HG03039 (cell line): ENCODE measurements around the gene CPNE8.

Source experiments
- ATAC-seq: cut with Tn5 transposase; IDR thresholded peaks from one replicate; pipeline ENCODE4 v1.9.1; 2021; ENCODE audit warnings: mild to moderate bottlenecking, moderate library complexity; ENCODE audit not compliant: unreplicated experiment

CPNE8 gene

GRCh38 chr12:38653650-38654049 lies 251.7 kb downstream of the CPNE8 start:
- ATAC-seq, result no peak

GRCh38 chr12:38648813-38649212 lies 256.6 kb downstream of the CPNE8 start:
- no peak for ATAC-seq

- no peak for ATAC-seq
These were observed 259.2 kb downstream of the CPNE8 start for GRCh38 chr12:38646146-38646545.

- no peak for ATAC-seq
These were observed 265.8 kb downstream of the CPNE8 start for GRCh38 chr12:38639625-38640024.

- no peak for ATAC-seq
These were observed 267.0 kb downstream of the CPNE8 start for GRCh38 chr12:38638401-38638800.

- ATAC-seq, result no peak
These were observed 271.9 kb downstream of the CPNE8 start for GRCh38 chr12:38633511-38633910.

- ATAC-seq, result no peak
These were observed 276.3 kb downstream of the CPNE8 start for GRCh38 chr12:38629064-38629463.

- no peak for ATAC-seq
These were observed 277.1 kb downstream of the CPNE8 start for GRCh38 chr12:38628288-38628687.

- no peak for ATAC-seq
These were observed 280.1 kb downstream of the CPNE8 start for GRCh38 chr12:38625306-38625705.

GRCh38 chr12:38614171-38614570 lies 291.2 kb downstream of the CPNE8 start:
- ATAC-seq, result no peak

- ATAC-seq, result no peak
These were observed 294.5 kb downstream of the CPNE8 start for GRCh38 chr12:38610808-38611350.

GRCh38 chr12:38607295-38607694 lies 298.1 kb downstream of the CPNE8 start:
- no peak for ATAC-seq
